GM18858 (cell line): ENCODE results near the gene CRNN.

Experiments used
- ATAC-seq: cut with Tn5 transposase; IDR thresholded peaks from one replicate; pipeline ENCODE4 v1.9.1; 2021; ENCODE audit not compliant: unreplicated experiment

The CRNN gene

GRCh38 chr1:152413909-152414308 is at the start of gene CRNN:
TSS of gene CRNN (minus strand) at chr1:152414263. CDS start at chr1:152412233, 2,030 bp downstream.
- ATAC-seq: no peak

GRCh38 chr1:152462636-152463035 is 48.6 kb upstream of the CRNN start:
- no peak for ATAC-seq

DNA sequence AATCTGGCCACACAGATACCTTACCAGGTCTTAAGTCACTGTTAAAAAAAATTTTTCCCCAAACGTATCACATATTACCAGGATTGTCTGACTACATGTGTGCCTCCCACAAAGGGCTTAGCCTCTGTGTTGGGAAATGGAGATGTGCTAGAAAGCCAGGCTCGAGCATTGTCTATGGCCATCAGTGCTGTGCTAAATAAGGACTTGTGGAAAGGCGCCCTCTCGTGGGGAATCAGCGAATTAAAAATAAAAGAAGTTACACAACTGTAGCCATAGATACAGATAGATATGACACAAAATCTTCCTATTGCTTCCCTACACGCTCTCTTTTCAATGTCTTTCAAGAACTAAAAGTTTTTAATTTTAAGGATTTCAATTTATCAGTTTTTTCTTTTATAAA is 47.5 kb upstream of the CRNN start:
- ATAC-seq: no peak

DNA sequence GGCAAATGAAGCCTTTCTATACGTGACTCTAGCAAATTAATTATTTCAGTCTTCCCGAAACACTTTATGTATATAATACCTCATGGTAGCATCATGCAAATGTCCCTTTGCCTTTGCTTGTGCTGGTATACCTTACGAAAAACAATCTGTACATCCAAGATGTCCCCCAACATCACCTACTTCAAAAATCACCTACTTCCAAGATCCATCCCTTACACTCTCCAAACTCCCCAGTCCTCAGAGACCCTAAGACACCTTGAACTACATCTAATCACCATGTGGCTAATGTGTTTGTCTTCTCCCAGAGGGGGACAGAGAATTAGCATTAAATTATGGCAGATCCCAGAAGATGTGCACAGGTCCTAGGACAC is 46.5 kb upstream of the CRNN start:
- no peak for ATAC-seq

- peak; percentile 85 for ATAC-seq
Measured at GRCh38 chr1:152459596-152460528, 45.8 kb upstream of the CRNN start.

DNA sequence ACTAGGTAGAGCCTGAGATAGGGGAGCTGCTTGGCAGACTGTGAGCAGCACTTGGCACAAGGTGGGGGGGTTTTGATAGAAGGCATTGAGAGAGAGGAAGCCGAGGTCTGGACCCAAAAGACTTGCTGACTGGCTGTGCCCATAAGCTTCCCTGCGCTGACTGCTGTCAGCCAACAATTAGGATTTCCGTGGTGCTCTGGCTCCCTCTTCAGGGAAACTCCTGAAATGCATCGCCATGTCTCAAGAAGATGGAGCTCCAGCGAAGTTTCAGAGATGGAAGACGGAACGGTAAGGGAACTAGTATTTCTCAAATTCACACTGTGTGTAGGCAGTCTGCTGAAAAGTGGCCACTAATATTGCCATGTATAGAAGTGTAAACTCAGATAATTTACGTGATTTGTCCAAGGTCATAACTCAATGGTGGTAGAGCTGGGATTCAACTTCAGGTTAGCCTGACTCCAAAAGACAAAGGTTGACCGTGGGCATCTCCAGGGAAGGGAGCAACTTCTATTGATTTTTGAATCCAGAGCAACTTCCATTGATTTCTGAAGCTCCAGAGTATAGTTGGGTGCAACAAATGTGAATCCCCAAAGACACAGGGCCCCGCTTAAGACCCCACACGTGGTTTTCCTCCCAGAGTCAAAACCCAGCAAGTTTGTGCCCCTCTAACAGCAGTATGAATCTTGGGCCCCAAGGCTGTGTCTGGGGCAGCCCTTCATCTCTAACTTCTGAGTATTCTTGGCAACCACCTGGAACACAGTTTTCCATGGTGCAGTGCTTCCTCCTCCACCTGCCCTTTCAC is 44.5 kb upstream of the CRNN start:
- no peak for ATAC-seq

- ATAC-seq: no peak
Measured at GRCh38 chr1:152457561-152457960, 43.5 kb upstream of the CRNN start.

GRCh38 chr1:152457071-152457470 is 43.0 kb upstream of the CRNN start:
- ATAC-seq: no peak

DNA sequence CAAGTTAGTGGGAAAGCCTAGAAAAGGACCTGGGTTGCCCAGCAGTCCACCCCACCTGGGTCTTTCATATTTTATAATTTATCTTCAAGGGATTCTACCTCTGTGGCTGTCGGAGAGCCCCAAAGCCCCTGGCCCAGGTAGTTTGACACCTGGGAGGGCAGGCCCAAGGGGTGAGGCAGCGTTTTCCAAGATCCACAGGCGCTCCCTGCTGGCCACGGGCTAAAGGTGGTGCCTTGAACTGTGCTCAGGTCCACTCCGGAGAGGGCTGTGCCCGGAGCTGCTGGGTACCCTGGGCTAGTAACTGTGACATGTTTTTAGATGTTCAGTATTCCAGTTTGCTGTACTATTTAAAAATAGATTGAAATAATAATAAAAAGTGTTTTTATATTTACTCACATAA is 37.2 kb upstream of the CRNN start:
- ATAC-seq: no peak

- ATAC-seq: no peak
Measured at GRCh38 chr1:152449661-152450060, 35.6 kb upstream of the CRNN start.

GRCh38 chr1:152448496-152448895 is 34.4 kb upstream of the CRNN start:
- ATAC-seq: no peak

GRCh38 chr1:152448095-152448494 is 34.0 kb upstream of the CRNN start:
- ATAC-seq: no peak

DNA sequence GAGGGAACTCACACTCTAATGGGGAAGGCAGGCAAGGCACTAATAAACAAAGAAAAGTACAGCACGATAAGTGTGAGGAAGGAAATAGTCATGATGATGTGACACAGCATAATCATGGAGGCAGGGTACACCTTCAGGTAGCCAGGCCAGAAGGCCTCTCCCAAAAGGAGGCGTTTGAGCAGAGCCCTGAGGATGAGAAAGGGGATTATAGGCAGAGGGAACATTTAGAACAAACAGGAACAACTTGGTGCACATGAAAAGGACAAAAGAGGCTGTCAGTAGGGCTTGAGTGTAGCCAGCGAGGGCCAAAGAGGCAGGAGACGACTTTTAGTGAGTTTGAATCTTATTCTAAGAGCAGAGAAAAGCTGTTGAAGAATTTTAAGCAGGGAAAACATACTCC is 33.4 kb upstream of the CRNN start:
- no peak for ATAC-seq

- ATAC-seq: no peak
Measured at GRCh38 chr1:152444045-152444444, 30.0 kb upstream of the CRNN start.

DNA sequence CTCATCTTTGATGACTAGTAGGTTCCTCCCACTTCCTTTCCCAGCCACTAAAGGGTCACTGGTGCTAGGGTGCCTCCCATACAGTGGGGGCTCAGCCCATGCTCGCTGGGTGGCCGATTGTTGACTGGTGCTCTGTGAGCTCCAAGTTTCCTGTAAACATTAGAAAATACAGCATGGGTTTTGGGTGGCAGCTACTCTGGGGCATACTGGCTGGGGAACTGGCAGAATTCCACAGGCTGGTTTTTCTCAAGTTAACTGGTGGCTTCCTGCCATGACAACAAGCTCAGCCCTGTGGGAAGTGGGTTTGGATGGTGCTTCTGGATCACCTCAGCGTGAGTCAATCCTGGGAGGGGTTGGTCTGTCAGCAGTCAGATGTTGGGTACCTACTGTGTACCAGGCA is 28.7 kb upstream of the CRNN start:
- ATAC-seq: no peak

DNA sequence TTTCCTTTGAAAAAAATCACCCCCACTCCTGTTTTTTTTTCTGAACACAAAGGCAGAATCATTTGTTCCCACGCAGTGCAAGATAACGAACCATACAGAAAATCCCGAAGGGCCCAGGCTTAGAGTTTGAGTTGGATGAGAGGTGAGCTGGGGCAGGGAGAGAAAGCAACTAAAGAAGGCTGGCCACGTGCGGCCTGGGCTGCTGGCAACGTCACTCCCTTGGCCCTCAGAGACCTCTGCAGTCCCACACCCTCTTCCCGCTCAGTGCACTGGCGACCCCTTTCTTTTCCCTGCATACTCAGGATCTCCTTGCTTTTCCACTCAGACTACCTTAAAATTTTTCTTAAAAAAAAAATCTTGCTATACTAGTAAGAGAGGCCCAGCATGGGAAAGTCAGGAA is 28.2 kb upstream of the CRNN start:
- no peak for ATAC-seq

DNA sequence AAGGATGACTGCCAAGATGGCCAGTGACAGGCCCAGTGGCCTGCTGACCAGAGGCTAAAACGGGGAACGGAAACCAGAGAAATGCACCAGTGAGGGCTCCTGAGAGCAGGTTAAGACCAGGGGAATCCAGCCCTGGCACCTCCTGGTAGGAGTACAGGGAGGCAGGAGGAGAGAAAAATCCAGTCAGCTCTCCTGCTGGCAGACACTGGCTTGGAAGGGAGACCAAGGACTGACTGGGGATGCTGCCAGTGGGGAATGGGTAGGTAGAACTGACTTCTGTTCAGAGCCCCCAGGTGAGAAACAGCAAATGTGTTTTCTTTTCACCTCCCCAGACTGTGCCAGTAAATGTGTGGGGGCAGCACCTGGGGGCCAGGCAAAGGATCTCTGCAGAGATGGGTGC is 27.7 kb upstream of the CRNN start:
- ATAC-seq: no peak

DNA sequence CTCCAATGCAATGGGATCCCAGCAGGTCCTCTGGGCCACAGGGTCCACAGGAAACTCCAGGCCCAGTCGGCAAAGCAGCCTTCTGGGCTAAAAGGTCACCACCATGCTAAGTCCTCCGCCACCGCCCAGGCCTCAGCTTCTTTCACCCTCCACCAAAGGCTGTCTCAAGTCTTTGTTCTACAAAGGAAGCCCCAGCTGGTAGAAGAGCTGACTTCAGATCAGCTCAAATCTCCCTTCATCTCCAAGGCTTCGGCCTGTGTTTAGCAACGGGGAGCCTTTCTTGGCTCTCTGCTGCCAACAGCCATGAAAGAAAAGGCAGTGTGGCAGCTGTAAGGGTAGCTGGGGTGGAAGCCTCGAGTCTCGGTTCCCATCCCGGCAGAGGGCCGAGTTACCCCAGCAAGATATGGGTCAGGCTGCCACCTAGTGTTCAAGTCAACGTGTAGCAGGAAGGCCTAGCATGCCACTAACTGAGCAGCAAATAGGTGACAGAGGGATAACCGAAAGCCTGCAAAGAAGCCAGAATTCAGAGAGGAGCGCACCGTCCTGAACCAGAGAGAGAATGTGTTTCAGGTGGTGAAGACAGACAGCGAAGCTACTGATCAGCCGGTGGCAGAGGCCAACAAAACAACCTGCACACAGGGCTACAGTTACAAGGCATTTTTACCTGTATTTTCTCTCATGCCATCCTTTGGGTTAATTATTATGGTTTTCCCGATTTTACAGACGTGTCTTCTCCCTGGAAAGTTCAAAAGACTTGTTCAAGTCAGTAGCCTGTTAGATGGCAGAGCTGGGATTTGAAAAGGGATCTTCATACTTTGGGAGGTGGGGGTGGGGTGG is 26.8 kb upstream of the CRNN start:
- ATAC-seq: peak; percentile 73

- ATAC-seq: no peak
Measured at GRCh38 chr1:152436593-152437496, 22.8 kb upstream of the CRNN start.

GRCh38 chr1:152427458-152427857 is 13.4 kb upstream of the CRNN start:
- no peak for ATAC-seq
